AML-193 (cell line): ENCODE results near the gene CSRNP2.

ENCODE experiments used
- DNase-seq, 2 experiments: peaks; one replicate each; lab custom pipeline; 2025; lab: John Stamatoyannopoulos, UW

Gene CSRNP2

GRCh38 chr12:51077930-51078329, 5.5 kb downstream of the CSRNP2 start:
- DNase-seq = no peak

GRCh38 chr12:51076236-51076930, 7.0 kb downstream of the CSRNP2 start:
- no peak for DNase-seq

DNA sequence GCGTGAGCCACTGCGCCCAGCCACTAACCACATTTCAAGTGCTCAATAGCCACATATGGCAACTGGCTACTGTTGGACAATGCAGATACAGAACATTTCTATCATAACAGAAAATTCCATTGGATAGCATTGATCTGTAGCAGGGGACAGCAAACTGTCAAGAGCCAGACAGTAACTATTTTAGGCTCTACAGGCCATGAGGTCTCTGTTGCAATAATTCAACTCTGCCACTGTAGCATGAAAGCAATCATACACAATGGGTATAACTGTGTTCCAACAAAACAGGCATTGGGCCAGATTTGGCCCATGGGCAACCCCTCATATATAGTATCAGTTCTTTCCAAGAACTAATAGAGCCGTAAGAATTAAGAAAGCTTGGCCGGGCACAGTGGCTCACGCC, 8.0 kb downstream of the CSRNP2 start:
- no peak for DNase-seq

DNA sequence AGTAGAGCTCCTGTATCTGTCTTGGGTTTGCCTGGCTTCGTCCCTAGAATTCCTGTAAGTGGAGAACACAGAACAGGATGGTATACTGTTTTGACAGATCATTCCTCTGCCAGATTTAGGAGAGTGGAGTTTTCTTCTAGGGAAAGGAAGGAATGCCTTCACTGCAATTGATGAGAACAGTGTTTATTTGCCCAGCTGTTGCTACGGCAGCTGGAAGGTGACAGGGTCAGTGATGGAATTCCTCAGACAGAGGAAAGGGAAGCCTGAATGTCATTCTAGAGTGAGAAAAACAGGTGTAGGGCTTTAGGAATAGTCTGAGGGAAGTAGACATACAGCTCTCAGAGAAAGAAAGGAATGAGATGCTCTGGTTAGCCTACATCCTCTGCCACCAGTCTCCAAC, 11.7 kb downstream of the CSRNP2 start:
- no peak for DNase-seq

DNA sequence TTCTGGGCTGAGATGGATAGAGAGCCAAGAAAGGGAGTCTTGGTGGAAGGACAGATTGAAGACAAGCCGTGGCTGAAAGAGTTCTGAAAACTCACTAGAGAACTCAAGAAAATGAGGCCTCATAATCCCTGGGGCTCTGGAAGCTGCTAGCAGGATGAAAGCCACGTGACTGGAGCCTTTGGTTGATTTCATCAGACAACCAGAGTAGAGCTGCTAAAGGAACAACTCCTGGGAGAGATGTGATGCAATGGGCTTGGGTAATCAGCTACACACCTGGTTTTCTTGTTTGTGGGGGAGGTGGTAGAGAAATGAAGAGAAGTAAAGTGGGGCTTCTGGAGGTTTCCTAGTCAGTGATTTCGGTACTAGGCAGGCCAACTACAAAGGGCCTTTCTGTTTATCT, 13.4 kb downstream of the CSRNP2 start:
- no peak for DNase-seq

DNA sequence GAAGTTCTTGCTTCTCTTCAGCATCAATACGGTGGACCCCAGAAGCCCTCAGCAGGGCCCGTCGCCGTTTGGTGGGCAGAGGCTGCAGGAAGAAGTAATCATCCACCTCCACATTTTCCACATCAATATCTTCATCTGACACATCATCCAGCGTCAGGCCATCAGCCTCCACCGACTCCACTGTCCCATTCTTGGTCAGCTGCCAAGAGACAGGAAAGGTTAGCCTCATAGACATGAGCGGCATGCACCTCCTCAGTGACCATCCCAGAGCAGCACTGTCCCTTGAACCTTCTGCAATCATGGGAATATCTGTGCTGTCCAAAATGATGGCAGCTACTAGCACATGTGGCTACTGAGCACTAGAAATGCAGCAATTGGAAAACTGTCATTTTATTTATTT, 15.6 kb downstream of the CSRNP2 start:
- DNase-seq = no peak

DNA sequence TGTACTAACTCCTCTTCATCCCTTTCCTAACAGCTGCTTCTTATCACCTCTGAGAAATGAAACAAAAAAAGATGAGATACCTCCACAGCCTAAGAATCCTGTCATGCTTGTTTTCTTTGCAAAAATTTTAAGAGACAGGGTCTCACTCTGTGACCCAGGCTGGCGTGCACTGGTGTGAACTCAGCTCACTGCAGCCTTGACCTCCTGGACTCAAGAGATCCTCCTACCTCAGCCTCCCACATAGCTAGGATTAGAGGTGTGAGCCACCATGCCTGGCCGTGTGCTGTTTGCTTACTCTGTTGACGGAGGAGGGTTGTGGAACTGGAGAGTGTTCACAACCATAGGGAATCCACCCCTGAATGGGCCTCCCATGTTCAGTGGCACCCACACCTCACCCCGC, 16.2 kb downstream of the CSRNP2 start:
- DNase-seq = no peak

DNA sequence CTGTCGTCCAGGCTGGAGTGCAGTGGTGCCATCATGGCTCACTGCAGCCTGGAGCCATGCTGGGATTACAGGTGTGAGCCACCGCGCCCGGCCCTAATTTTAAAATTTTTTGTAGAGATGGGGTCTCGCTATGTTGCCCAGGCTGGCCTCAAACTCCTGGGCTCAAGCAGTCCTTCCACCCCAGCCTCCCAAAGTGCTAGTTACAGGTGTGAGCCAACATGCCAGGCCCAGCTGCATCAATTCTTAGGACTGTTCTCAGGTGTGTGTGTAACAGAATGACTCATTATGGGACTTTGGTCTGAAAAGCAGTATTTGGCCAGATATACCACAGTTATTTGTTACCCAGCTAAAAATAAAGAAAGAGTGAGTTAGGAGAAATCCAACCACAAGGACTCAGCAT, 17.9 kb downstream of the CSRNP2 start:
- DNase-seq = no peak

DNA sequence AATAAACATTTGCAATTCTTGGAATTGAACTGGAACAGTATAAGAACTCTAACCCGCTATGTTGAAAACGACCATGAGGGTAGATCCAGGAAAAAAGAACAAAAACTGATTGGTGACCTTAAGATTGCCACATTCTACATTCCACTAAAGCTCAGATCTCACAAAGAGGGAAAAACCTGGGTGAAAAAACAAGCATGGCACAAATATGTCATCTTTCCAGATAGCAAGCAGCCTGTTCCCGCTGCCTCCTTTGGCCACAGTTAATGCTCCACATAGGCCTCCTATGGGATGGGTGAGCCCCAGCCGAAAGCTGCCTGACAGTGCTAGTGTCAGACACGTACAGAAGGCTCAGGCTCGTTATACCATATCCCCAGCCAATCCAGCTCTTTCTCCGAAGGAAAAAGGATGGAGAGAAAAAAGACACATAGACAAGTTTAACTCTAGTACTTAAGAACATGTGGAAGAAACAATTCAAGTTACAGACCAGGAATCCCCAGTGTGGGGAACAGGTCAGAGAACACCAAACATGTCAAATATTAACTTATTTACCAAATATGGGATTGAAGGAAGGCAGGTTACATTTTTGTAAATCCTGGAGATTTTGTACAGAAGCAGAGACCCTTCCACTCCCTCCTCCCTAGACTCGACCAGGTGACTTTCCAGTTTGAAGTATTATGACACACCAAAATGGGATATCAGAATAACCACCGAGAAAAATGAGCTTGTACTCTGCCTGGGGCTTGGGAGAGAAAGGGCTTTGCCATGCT, 20.6 kb downstream of the CSRNP2 start:
- no peak for DNase-seq

DNA sequence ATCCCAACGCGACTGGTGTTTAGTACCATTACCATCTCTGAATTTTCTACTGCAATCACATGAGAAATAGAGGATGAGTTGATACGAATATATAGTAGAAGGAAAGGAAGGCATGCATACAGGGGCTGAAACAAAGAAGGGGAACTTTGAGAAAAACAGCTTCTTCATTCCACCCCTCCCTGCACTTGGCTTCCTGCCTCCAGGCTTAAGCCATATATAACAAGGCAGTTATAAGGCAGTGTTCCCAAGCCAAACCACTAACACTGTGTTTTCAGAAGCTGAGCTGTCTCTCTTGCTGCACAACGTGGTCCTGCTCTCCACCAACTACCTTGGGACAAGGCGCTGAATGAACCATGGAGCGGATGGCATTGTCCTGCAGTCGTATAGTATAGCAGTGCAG, 24.3 kb downstream of the CSRNP2 start:
- no peak for DNase-seq

DNA sequence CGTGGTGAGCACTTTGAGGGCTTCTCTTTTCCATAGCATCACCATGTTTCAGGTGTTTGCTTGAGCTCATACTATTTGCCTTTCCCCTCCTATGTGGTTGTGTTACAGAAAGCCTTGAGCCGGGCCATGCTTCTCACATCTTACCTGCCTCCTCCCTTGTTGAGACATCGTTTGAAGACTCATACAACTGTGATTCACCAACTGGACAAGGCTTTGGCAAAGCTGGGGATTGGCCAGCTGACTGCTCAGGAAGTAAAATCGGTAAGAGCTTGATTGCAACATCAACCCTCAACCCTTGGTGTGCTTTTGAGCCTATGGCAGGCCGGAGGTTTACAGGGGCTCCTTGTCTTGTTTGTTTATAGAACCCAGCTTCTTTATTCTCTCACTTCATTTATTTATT, 27.2 kb downstream of the CSRNP2 start:
- peak; percentile 64 to 66 for DNase-seq

DNA sequence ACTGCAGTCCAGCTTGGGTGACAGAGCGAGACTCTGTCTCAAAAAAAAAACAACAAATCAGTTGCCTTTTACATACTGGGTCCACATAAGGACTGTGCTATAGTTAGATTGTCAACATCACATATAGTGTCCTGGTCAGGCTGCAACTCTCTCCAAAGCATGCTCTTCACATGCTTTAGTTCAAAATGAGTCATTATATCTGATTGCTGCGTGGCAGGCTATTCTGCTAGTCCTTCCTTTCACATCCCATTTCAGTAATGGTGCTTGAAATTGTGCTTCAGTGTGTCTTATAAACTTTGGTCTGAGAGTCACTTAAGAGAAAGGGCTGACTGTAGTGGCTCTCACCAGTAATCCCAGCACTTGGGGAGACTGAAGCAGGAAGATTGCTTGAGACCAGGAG, 28.3 kb downstream of the CSRNP2 start:
- no peak for DNase-seq

DNA sequence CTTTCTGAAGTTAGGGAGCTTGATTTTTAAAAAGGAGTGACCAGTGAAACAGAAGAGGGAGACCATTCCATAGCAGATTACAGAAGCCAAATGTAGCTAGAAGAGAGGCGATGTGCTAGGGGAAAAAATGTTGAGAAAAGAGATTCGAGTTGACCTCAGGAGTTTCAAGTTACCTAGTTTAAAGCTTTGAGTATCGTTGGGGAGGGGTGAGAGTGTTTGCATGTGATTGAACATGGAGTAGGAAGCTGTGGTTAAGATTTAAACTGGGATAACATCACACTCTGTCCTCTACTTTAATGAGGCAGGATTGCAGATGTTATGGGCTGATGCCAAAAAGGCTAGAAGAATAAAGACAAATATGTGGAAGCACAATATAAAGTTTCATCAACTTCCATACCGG, 31.6 kb downstream of the CSRNP2 start:
- DNase-seq = no peak

- no peak for DNase-seq
These were observed 33.9 kb downstream of the CSRNP2 start for GRCh38 chr12:51049525-51049924.

DNA sequence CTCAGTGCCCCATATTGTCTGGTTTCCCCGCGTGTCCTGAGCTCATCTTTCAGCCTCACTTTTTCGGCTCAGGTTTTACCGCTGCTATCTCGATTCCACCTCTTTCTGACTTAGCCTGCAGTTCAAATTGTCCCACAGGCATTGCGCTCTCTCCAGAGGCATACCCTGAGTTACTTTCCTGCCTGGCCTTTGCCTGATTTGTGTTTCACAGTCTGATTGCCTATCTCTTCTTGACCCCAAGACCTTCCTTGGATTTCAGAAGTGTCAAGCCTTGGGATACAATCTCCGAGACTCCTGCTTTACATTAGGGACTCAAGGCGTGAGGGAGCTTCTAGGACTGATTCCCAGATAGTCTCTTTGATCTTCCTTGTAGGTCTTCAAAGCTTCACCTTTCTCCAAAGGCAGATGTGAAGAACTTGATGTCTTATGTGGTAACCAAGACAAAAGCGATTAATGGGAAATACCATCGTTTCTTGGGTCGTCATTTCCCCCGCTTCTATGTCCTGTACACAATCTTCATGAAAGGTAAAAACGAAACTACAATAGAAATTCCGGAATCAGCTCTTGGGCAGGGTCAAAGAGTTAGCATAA, 34.6 kb downstream of the CSRNP2 start:
- DNase-seq = no peak

GRCh38 chr12:51047655-51048540, 35.5 kb downstream of the CSRNP2 start, which contains the start of gene LETMD1:
Gene LETMD1, plus strand, starts transcription at chr12:51048327. Its CDS starts 30 bp downstream, at chr12:51048357.
- DNase-seq = peak; percentile 98

- DNase-seq = no peak
These were observed 47.1 kb downstream of the CSRNP2 start for GRCh38 chr12:51036279-51036678.

GRCh38 chr12:51033457-51034089, 49.8 kb downstream of the CSRNP2 start:
- no peak for DNase-seq

DNA sequence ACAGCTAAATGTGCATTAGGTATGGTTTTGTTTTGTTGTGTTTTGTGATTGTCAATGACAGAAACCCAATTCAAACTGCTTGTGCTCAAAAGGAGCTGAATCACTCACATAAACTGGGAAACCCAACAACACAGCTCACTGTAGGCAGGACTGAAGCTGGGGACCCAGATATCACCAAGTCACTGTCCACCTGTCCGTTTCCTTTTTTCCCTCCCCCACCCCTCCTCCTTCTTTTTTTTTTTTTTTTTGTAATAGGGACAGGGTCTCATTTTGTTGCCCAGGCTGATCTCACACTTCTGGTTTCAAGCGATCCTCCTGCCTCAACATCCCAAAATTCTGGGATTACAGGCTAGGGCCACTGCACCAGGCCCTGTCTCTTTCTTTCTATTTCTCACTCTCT, 50.3 kb downstream of the CSRNP2 start:
- no peak for DNase-seq

DNA sequence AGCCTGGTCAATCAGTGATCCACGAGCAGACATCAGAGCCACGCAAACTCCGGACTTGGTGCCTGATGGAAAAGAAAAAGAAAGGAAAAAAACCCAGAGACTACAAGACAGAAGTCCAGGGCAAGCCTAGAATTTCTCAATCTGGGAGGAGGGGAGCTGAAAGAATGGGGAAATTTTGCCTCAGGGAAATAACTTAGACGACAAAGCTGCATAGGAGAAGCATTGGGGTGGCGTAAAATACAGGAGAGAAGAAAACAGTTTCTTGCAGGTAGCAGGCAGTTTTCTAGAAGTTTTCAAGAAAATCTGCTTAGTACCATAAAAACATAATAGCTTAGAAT, 54.6 kb downstream of the CSRNP2 start:
- DNase-seq = no peak

DNA sequence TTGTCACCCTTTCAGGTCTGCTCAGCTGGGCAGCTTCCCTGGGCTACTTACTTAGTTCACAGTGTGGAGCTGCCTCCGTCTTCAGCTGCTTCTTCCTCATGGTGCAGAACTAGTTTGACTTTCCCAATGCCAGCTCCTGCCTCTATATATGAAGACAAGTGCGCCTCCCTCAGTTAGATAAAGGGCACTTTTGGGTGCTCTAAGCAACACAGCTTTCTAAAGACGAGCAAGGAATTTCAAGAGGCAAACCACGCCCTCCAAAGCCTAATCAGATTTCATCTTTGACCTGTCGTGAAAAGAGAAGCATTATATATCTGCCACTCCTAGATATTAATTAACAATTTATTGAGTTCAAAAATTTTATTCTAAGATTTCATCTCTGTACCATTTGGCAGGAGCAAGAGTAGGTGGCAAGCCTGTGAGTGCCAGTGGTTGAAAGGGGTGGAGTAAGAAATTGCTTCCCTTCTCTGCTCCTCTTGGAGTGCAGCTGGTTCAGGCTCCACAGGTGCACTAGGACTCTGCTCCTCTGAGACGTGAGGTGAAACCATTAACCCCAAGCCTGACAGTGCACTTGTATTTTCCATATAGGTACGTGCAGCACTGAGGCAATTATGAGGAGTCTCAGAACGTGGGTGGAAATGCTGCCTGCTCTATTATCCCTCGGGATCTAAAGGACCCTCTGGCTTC, 55.1 kb downstream of the CSRNP2 start:
- DNase-seq = peak; percentile 94 to 95
